Pancreas (tissue), 10 donors: ENCODE results near the gene PDE6A. TPM values are rescaled to one million over a fixed set of nuclear protein-coding genes. Genes with fewer than 3 reads are reported as not detected.
A peak's percentile ranks its signal among the peaks of the same experiment; 100 is the strongest.

Experiments used
- ATAC-seq, 4 donors: fragments of 200-7000 bp; cut with Tn5 transposase; one replicate each; pipeline versions ENCODE4 v1.8.0 to v1.9.1; 2020; ENCODE audit warnings: mild to moderate bottlenecking in 4 of 4, moderate library complexity in 4 of 4
- DNase-seq, 6 donors: peaks; one replicate each; pipeline ENCODE4 v3.0.0-alpha.2; 2020
- FAIRE-seq: peaks from 2 replicates; lab custom pipeline; 2012; peaks lifted over from hg19 to GRCh38; lab: Jason Lieb, UNC
- H3K27ac ChIP-seq, 4 donors: fragments of 200-600 bp; sonication (generic); 1 replicate in 3 of 4; 2 replicates in 1 of 4; pipeline versions ENCODE4 v1.5.0 to v1.8.0; 2020
- H3K27me3 ChIP-seq, 4 donors: fragments of 200-600 bp; one replicate each; pipeline ENCODE4 v1.8.0; 2021
- H3K36me3 ChIP-seq, 3 donors: fragments of 200-600 bp; sonication (generic) in 1 of 3; one replicate each; pipeline versions ENCODE4 v1.5.0 to v1.8.0; 2020 to 2021
- H3K4me1 ChIP-seq, 3 donors: fragments of 200-600 bp; one replicate each; pipeline ENCODE4 v1.8.0; 2021
- H3K4me3 ChIP-seq, 4 donors: fragments of 200-600 bp; sonication (generic) in 2 of 4; one replicate each; pipeline versions ENCODE4 v1.5.0 to v1.8.0; 2020 to 2021
- H3K9me3 ChIP-seq, 4 donors: fragments of 200-600 bp; one replicate each; pipeline ENCODE4 v1.8.0; 2021
- WGBS, 2 donors: extraction: QIAGEN DNeasy Blood & Tissue Kit; methylation state at CpG; one replicate each; pipeline ENCODE4 v1.1.7; 2013; 5-methylcytosine and 5-hydroxymethylcytosine counted together
- intact Hi-C, 3 donors: fragments of 100-400 bp; cut with DNase I; formaldehyde crosslinking; loops; one replicate each; pipeline versions ENCODE4 v1.11.1 to v1.14.2; 2022
- polyA plus RNA-seq, 2 donors: library from polyadenylated mRNA; stranded (reverse); fragments of 200-250 nt; gene quantifications; one replicate each; pipeline ENCODE4 v1.2.3, GENCODE V29; 2013
- total RNA-seq, 6 donors: library from RNA; stranded (reverse); fragmentation: NEBNext Ultra II Directional in 4 of 6; extraction: Animal tissue kit (Norgen Biotek cat#: 25700) in 4 of 6; gene quantifications; one replicate each; pipeline versions ENCODE4 v1.2.1 to v1.2.4, GENCODE V29; 2021 to 2023
- TF ChIP-seq, protein P1 (sequence below), 4 donors: fragments of 200-600 bp; sonication (generic) in 3 of 4; IDR thresholded peaks; one replicate each; pipeline versions ENCODE4 v1.5.0 to v1.8.0; 2021; ENCODE audit warnings: antibody characterized with exemption in 4 of 4
- donor health status: healthy with polysubstance abuse.
- donor health status: DM: no; HTN: no; CAD: no; lungs with moderate emphysema.
- donor health status: DM: no; HTN: no; CAD: no.
- donor health status: control.
- donor health status: control.
- donor health status: Bipolar disorder and iron deficiency.
- donor health status: DM: yes; HTN: yes; CAD: no.
- donor health status: DM: no; HTN: no; CAD: no.
- donor health status: DM: no; HTN: no; CAD: no.
- donor health status: DM: yes; HTN: yes; CAD: no.

Gene PDE6A
- total and polyA plus RNA-seq, 8 donors, result not detected

DNA sequence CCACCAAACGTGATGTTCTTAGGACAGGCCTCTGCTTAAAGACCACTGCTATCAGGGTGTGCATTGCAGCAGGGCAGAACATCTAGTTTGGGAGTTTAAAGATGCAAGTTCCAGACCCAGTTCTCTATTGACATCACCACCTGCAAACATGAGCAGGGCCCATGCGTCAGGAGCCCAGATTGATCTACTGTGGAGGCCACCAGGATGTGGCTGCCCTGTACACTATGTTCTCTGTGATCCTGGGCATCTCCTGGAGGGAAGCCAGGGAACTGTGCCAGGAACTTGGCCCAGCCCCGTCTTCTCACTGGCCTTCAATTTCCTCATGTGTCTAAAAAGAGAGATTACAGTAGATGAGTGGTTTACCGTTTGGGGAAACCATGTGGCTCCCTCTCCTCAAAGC is 87.1 kb downstream of the PDE6A start:
- no peaks in the 10 kb centered on the region for H3K36me3 ChIP-seq
- intact Hi-C loops, result no loop called here
- H3K27me3 ChIP-seq, result no peaks in the 10 kb centered on the region
- WGBS, 2 donors, result 27 to 28% methylated on average over 4 of the region's 4 CpGs
- no peaks in the 10 kb centered on the region for H3K9me3 ChIP-seq
- no peak overlapping the region for H3K4me3 ChIP-seq
- TF ChIP-seq, protein P1, sequence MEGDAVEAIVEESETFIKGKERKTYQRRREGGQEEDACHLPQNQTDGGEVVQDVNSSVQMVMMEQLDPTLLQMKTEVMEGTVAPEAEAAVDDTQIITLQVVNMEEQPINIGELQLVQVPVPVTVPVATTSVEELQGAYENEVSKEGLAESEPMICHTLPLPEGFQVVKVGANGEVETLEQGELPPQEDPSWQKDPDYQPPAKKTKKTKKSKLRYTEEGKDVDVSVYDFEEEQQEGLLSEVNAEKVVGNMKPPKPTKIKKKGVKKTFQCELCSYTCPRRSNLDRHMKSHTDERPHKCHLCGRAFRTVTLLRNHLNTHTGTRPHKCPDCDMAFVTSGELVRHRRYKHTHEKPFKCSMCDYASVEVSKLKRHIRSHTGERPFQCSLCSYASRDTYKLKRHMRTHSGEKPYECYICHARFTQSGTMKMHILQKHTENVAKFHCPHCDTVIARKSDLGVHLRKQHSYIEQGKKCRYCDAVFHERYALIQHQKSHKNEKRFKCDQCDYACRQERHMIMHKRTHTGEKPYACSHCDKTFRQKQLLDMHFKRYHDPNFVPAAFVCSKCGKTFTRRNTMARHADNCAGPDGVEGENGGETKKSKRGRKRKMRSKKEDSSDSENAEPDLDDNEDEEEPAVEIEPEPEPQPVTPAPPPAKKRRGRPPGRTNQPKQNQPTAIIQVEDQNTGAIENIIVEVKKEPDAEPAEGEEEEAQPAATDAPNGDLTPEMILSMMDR (IDR thresholded peaks at IDR 0.05), result no peak
- DNase-seq (peak; percentile 62 to 85 (median 80)), ATAC-seq (peak; percentile 86 to 92 (median 90)), FAIRE-seq (no peak)
- H3K4me1 ChIP-seq, result no peaks in the 10 kb centered on the region
- peak overlapping the region in 2 of 4 donors; percentile 20 to 55 for H3K27ac ChIP-seq

DNA sequence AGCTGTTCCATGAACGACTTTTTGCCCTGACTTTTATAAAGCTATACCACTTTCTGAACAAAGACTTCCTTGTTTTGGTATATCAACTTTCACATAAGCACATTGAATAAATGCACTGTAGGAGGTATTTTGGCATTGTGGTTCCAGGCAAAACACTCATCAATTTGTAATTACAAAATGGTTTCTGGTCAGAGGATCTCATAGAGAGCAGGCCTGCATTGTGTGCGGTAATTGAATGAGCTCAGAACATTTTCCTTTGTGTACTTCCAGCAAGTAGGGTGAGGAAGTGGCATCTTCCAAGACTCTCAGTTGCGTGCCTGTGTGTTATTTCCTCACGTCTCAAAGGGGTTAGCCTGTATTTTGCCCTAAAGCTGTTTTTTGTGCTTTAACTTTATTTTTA is 89.2 kb downstream of the PDE6A start:
- H3K4me3 ChIP-seq, result no peak overlapping the region
- H3K9me3 ChIP-seq, result no peaks in the 10 kb centered on the region
- H3K27ac ChIP-seq, result no peak overlapping the region
- 80 to 81% methylated on average over 4 of the region's 4 CpGs for WGBS, 2 donors
- no peaks in the 10 kb centered on the region for H3K36me3 ChIP-seq
- no peak for FAIRE-seq
- DNase-seq, result no peak
- TF ChIP-seq, protein P1 (IDR thresholded peaks at IDR 0.05), result no peak
- no peaks in the 10 kb centered on the region for H3K27me3 ChIP-seq
- no peaks in the 10 kb centered on the region for H3K4me1 ChIP-seq
- intact Hi-C loops, result no loop called here
- no peak for ATAC-seq

DNA sequence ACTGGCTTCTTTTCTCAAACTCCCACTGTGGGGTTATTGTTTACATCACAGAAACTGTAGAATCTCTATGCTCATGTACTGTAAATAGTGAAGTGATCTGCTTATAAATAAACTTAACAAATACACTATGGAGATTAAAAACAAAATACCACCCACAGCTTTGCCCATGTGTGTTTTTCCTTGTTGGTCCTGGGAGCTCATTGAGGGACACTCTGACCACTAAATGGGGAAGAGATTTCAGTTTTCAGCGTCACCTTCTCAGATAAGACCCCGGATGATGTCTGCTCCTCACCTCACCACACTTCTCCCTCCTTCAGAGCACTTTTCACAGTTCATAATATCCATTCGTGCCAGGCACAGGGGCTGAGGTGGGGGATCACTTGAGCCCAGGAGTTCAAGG is 89.7 kb downstream of the PDE6A start:
- WGBS, 2 donors, result 81 to 82% methylated on average over 3 of the region's 3 CpGs
- H3K27ac ChIP-seq, result no peak overlapping the region
- no peak for DNase-seq
- intact Hi-C loops, result no loop called here
- TF ChIP-seq, protein P1 (IDR thresholded peaks at IDR 0.05), result no peak
- no peaks in the 10 kb centered on the region for H3K36me3 ChIP-seq
- ATAC-seq, result no peak
- no peaks in the 10 kb centered on the region for H3K27me3 ChIP-seq
- no peak overlapping the region for H3K4me3 ChIP-seq
- no peaks in the 10 kb centered on the region for H3K9me3 ChIP-seq
- H3K4me1 ChIP-seq, result no peaks in the 10 kb centered on the region
- FAIRE-seq, result no peak

DNA sequence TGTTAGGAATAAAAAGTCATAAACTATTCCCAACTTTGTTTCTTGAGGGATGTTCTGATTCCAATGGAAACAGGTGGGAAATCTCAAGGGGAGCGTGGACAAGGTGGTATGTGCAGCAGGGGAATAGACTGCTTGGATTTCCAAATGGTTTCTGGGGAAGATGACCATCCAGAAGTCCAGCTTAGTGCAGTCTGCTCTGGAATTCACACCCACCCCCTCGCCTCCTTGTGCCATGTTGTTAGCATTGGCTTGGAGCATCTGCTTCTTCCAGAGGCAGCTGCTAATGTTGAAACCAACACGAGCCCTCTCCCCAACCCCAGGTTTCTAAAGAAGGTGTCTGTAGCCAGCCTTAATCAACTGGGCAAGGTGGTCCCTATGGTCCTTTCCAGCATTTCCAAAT is 90.9 kb downstream of the PDE6A start:
- Histone ChIP-seq H3K4me3 (no peak overlapping the region), H3K4me1 (no peaks in the 10 kb centered on the region), H3K9me3 (no peaks in the 10 kb centered on the region), H3K27ac (no peak overlapping the region), H3K27me3 (no peaks in the 10 kb centered on the region), H3K36me3 (no peaks in the 10 kb centered on the region)
- ATAC-seq (no peak), DNase-seq (no peak), FAIRE-seq (no peak)
- intact Hi-C loops, result no loop called here
- TF ChIP-seq, protein P1 (IDR thresholded peaks at IDR 0.05), result no peak
- 80 to 88% methylated on average over 3 of the region's 3 CpGs for WGBS, 2 donors

DNA sequence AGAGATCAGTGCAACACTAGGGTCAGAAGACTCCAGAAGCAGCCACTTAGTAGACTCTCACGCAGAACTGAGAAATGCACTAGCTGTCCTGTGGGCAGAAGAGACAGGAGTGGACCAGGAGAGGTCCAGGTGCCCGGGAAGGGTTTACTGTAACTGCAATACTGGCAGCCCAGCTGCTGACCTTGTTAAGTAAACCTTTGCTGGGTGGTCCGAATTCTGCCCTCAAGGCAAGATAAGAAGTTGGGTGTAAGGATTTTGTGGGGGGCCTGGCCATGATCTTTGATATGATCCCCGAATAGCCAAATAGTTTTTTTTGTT is 91.3 kb downstream of the PDE6A start:
- H3K4me3 ChIP-seq, result no peak overlapping the region
- TF ChIP-seq, protein P1 (IDR thresholded peaks at IDR 0.05), result no peak
- H3K4me1 ChIP-seq, result no peaks in the 10 kb centered on the region
- 50 to 61% methylated on average over 4 of the region's 4 CpGs for WGBS, 2 donors
- no peaks in the 10 kb centered on the region for H3K36me3 ChIP-seq
- no peak overlapping the region for H3K27ac ChIP-seq
- intact Hi-C loops, result no loop called here
- ATAC-seq (peak in 3 of 4 donors; percentile 13 to 22 (median 18)), FAIRE-seq (no peak), DNase-seq (no peak)
- H3K9me3 ChIP-seq, result no peaks in the 10 kb centered on the region
- H3K27me3 ChIP-seq, result no peaks in the 10 kb centered on the region
